Activated CD8-positive, alpha-beta memory T cell treated with anti-CD3 and anti-CD28 coated beads, Interleukin-2, amount 50 U/mL, for 48 hours (primary cell): ENCODE data around the gene B4GALT6.
"Not testable (repeated sequence)": the region's sequence is repeated elsewhere in the genome, so short reads cannot be mapped to it uniquely, and the experiment has no call there.

ENCODE experiments used
- DNase-seq: peaks from one replicate; pipeline ENCODE4 v3.0.0-alpha.2; 2020

The B4GALT6 gene, protein sequence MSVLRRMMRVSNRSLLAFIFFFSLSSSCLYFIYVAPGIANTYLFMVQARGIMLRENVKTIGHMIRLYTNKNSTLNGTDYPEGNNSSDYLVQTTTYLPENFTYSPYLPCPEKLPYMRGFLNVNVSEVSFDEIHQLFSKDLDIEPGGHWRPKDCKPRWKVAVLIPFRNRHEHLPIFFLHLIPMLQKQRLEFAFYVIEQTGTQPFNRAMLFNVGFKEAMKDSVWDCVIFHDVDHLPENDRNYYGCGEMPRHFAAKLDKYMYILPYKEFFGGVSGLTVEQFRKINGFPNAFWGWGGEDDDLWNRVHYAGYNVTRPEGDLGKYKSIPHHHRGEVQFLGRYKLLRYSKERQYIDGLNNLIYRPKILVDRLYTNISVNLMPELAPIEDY

DNA sequence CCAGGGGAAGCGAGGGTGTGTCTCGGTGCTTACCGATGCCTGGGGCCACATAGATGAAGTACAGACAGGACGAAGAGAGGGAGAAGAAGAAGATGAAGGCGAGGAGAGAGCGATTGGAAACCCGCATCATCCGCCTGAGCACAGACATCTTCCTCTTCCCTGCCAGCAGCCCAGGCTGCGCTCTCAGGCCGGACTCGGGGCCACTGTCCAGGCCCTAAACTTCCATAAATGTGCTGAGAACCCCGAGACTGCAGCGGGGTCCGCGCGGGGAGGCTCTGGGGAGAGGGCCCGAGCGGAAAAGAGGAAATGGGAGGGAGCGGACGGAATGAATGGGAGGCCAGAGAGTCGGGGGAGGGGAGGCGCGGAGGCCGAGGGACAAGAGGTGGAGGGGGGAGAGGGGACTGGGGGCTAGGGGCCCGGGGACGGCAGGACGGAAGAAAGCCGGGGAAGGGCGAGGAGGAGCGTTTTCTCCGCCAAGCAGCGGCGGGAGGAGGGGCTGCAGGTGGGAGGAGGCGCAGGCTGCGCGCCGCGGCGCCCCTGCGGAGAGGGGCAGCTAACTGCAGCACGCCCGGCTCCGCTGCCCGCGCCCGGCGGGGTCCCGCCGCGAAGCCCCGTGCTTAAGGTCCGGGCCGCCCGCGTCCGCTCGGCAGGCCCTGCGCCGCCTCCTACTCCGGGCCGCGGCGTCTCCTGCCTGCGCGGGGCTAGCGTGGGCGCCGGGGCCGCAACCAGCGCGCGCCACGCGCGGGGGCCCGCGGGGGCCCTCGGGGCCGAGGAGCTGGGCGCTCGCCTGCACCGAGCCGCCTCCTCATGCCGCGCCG lies at the start of gene B4GALT6:
TSS of gene B4GALT6 (minus strand) at position 303 of the 818 bp plus-strand sequence. CDS start at position 148, 155 bp downstream.
- peak; percentile 63 for DNase-seq

DNA sequence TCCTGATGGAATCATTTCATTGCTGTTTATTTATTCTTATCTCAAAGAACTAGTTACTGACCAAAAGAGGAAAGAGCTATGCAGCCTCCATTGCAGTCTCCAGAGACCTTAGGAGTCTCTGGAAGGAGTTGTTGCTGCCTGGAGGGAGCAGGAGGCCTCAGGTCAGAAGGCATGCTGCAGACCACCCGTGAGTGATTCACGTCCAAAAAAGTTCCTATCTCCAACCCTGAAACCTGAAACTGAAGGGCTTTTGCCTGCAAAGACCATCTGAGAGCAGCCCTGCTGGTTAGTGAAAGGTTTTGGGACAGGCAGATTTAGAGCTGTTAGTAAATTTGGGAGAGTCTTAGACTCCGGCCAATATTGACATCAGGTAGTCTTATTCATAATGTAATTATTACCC lies 47.2 kb upstream of the B4GALT6 start:
- no peak for DNase-seq

DNA sequence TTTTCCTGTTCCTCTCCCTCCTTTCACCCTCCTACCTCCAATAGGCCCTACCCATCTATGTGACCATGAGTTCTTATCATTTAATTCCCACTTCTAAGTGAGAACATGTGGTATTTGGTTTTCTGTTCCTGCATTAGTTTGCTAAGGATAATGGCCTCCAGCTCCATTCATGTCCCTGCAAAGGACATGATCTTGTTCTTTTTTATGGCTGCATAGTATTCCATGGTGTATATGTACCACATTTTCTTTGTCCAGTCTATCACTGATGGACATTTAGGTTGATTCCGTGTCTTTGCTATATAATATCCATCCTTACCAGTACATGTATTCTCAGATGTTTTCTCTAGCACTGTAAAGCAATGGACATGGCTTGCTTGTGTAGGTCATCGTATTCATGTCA lies 44.8 kb upstream of the B4GALT6 start:
- DNase-seq, result not testable (repeated sequence)

DNA sequence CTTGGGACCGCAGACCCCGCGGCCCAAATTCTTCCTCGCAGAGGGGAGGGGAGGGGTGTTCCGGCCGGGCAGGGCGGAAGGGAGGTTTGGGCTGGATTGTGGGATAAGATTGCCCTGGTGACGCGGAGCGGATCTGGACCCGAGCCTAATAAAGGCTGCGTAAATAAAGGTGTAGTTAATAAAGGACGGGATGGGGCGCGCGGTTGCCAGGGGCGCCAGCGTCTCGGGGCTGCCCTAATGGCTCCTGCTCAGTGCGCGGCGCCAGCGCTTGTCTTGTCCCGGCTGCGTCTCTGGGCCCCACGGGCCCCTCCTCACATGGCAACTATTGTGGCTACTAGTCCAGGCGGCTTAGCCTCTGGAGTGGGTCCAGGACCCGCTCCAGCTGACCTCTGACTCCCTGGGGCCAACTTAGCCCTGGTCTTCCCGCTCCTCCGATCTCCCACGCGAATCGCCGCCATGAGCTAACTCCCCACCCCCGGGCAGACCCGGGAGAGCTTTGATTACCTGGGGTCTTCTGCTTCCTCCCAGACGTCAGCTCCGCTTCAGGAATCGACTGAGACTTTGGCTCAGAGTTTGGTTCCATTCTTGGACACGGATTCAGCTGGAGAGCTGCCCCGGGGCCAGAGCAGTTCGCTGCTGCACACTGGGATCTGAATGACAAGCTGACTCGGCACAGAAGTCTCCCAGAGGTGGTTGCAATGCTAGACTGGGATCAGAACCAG lies 39.8 kb upstream of the B4GALT6 start:
- peak; percentile 54 for DNase-seq

DNA sequence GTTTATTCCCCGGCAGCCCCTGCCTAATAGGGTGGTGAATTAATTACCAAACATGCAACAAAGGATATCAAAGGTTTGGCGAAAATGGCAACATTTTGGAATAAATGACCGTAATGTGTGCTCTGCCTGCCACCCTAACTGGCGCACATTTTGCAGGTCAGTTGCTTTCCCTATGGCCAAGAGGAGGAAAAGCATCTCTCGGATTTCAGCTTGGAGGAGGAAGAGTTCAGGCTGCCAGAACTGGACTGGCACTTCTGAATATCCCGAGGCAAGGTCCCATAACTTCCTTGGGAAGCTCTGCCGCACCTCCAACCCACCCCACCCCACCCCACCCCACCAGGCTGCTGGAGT lies 39.2 kb upstream of the B4GALT6 start:
- DNase-seq, result no peak

DNA sequence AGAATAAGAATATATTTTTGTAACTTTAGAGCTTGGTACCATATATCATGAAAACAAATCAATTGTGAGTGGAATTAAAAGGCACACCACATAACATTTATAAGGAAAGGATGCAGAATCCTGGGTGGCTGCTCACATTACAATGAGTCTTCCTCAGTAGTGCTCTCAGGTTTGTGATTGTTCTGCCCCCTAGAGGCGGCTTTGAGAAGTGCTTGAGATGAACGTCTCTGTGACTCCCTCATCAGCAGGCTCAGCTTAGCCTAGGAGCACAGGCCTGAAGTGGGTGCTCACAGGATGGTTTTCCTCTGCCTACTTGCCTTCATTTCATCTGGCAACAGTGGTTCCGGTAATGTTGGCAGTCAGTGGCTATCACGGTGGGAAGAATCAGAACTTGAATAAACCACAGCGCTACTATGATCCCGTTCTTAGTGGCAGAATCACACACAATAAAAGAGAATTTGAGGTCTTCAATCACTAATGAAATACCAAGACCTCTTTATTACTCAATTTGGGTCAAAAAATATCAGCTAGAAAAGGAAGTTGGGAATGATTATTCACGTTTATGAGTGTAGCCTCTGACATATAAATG lies 38.1 kb upstream of the B4GALT6 start:
- peak; percentile 88 for DNase-seq

DNA sequence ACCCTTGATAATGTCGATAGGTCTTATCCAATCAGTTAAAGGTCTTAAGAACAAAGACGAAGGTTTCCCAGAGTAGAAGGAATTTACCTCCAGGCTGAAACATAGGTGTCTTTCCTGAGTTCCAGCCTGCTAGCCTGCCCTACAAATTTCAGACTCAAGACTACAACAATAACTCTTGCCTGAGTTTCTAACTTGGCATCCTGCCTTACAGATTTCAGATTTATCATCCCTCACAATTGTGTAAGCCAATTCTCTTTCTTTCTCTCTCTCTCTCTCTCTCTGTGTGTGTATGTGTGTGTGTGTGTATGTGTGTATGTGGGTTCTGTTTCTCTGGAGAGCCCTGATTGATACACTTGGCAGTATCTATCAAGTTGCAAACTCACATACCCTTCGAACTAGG lies 37.2 kb upstream of the B4GALT6 start:
- DNase-seq, result no peak

DNA sequence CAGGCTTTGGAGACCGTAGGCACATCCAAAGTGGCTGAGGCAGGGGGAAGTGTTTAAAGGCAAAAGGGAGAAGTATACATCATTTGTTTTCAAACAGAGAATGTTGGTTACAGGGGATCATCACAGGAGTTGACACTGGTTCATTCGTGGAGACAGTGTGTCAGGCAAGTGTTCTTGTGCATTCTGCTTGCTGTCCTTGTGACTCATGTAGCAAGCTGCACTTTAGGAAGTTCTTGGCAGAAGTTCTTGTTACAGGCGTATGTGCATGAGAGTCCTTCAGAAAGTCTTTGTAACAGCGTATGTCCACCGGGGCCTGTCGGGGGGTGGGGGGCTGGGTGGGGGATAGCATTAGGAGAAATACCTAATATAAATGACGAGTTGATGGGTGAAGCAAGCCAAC lies 36.5 kb upstream of the B4GALT6 start:
- DNase-seq, result no peak

DNA sequence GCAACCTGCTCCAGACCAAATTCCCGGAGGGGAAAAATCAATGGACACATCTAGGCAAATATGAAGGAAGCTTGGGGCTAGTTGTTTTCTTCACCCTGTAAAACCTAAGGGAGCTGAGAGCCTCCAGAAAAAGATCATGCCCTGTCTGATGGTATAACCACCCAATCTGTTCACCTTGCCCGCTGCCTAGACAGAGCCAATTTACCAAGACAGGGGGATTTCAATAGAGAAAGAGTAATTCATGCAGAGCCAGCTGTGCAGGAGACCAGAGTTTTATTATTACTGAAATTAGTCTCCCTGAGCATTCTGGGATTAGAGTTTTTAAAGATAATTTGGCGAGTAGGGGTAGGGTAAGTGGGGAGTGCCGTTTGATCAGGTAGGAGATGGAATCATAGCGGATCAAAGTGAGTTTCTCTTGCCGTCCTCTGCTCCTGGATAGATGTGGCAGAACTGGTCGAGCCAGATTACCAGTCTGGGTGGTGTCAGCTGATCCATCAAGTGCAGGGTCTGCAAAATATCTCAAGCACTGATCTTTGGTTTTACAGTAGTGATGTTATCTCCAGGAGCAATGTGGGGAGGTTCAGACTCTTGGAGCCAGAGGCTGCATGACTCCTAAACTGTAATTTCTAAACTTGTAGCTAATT lies 35.1 kb upstream of the B4GALT6 start:
- no peak for DNase-seq

DNA sequence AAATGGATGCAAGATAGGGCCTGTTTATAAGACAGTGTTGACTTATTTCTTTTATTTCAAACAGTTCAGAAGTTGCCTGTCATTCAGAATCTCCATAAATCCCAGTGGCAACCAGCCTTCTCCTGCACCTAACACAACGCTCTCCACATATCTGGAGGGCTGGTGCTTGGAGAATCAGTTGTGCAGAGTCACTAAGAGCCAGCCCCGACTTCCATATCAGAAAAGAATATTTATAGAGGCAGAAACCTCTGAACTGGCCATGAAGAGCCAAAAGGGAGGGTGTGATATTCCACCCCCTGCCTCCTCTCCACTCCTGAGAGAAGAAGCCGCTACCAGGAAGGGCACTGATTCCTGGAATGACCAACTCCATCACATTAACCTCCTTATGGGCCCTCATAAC lies 34.0 kb upstream of the B4GALT6 start:
- no peak for DNase-seq

DNA sequence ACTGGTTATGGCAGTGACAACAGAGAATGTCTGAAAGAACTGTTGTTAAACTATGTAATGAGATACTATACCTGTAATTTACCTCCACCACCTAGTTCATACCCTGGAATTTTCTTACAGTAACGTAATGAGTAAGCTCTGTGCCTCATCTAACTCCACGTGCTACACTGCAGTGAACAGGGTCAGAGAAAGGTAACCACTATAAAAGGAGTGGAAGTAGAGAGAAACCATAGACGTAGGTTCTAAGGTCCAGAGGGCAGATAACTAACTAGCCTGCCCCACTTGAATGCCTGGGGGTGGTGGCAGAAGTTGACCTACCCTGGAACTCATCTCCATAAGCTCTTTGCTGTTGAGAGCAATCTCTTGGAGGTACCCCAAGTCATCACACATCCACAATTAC lies 32.0 kb upstream of the B4GALT6 start:
- DNase-seq, result no peak

DNA sequence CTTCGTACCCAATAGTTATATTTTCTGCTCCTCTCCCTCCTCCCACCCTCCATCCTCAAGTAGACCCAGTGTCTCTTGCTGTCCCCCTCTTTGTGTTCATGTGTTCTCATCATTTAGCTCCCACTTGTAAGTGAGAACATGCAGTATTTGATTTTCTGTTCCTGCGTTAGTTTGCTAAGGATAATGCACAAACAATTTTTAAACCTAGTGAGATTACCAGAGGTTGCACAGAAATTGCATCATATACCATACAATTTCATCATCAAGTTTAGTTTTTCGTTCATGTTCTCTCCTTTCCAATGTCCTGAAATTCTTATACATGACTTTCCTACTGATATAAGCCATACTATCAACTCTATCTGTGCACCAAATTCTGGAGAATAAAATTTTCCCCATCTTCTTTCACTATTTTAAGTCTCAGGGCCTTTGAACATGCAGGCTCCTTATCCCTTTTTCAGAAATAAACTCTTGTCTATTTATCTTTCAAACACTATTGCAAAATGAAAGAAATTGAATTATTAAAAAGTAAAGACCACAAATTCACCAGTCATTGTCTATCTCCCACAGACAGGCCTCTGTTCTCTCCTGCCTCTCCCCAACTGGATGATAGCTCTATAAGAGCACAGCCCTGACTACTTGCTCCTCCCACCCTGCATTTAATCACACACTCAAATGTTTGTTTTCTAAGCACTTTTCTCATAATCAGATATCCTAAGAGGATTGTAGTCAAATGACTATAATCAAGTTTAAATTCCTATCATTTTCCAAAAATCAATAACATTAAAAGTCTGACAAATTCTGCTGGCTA lies 27.2 kb upstream of the B4GALT6 start:
- no peak for DNase-seq

DNA sequence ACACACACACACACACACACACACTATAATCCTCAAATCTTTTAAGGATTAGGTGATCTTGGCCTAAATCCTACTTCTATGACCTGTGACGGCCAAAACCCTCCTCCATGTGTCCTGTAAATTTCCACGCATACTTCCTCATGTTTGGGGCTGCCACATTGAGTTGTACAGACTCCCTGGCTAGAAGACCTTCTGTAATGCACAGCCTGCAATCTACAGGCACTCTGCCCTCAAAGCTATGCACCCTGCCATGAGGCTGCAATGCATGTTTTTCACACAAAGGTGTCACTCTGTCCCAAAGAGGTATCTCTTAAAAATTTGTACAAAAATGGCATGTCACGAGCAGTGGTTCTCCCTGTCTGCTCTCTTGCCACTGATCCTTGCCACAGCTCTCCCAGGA lies 26.4 kb upstream of the B4GALT6 start:
- no peak for DNase-seq

DNA sequence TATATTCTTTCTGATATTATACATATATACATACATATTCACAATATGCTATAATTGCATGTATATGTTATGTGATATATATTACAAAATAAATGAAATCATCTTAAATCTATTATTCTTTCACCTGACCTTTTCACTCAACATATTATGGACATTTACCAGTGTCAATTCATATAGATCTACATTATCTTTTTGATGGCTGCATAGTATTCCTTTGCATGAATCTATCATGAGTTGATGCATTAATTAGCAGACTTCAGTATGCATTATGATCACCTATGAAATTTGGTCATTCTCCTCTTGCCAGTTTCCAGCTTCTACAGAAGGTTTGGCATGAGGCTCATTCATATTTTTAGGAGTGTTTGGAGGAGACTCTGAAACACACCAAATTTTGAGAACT lies 23.4 kb upstream of the B4GALT6 start:
- no peak for DNase-seq

DNA sequence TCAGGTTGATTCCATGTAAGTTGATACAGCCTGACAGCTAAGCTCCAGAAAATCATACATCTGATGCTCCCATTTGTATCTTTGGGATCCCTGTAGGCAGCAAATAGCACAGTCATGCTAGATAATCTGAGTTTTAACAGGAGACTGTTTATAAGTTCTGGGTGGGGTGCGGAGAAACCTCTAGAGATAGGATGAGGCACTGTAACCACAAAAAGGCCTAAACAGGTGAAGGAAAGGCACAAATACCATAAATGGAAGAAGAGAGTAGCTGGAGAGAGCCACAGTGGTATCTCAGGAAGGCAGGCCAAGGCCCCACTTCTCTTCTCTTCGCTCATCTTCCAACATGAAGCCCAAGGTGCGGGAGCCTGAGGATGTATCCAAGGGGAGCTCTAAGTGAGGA lies 18.1 kb upstream of the B4GALT6 start:
- DNase-seq, result no peak

DNA sequence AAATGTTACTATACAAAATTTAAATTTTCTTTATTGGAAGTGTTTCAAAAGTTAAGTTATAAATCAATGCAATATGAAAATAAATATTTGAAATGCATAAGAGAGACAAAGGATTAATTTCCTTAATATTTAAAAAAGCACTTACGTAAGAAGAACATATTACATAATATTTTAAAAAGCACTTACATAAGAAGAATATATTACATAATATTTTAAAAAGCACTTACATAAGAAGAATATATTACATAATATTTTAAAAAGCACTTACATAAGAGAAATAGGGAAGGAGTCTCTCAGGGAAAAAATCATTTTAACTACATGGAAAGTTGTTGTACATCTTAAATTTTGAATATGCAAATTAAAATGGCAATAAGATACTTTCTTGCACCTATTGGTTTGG lies 17.4 kb upstream of the B4GALT6 start:
- DNase-seq, result no peak

DNA sequence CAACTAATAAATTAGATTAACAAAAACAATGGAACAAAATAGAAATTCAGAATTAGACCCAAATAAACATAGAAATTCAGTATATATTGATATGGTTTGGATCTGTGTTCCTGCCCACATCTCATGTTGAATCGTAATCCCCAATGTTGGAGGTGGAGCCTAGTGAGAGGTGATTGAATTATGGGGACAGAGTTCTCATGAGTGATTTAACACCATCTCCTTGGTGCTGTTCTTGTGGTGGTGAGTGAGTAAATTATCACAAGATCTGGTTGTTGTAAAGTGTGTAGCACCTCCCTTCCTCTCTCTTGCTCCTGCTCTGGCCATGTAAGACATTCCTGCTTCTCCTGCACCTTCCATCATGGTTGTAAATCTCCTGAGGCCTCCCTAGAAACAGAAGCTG lies 16.6 kb upstream of the B4GALT6 start:
- no peak for DNase-seq

DNA sequence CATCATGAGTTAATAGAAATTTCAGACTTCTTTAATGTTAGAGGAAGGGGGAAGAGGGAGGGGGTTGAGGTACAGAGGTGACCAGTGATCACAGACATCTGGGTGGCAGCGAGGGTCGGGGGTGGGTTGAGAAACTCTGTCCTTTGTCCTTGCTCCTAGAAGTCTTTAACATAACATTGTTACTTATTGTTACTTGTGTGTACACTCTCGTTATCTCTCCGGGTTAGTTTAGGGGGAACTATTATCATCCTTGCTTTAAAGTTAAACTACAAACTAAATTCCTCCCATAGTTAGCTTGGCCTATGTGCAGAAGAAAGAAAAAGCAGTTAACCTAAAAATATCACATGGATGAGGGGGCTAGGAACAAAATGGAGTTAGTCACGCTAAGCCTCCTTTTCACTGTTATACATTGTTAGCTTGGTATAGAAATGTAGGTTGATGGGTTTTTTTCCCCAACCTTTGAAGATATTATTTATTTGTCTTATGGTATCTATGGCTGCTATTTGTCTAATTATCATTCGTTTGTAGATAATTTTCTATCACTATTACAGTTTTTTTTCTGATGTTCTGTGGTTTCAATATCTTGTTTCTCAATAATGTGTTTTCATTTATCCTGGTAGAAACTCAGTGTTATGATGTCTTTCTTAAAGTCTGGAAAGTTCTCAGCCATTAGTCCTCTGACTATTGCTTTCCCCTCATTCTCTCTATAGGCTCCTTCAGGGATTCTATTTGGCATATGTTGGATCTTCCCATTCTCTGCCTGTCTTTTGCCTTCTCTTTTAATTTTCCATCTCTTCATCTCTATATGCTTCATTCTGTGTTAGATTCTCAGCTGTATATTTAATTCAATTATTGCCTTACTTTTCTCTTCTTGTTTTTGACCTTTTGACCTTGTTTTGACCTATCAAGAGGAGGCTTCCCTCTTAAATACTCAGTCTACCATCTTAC lies 13.2 kb upstream of the B4GALT6 start:
- DNase-seq, result no peak

DNA sequence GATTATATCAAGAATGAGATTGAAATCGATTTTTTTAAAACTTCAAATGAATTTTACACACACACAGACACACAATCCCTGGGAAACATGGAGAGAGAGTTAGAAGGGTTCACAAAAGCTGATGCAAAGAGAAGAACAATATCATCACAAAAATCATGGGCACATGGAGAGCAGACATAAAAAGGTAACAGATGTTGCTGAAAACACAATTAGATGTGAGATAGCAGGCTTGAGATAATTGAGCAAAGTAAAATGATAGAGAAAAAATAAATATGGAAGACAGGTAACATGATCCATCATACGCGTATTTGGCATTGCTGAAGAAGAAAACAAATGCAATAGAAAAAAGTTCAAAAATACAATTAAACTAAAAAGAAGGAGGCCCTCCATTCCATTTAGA lies 11.6 kb upstream of the B4GALT6 start:
- no peak for DNase-seq

DNA sequence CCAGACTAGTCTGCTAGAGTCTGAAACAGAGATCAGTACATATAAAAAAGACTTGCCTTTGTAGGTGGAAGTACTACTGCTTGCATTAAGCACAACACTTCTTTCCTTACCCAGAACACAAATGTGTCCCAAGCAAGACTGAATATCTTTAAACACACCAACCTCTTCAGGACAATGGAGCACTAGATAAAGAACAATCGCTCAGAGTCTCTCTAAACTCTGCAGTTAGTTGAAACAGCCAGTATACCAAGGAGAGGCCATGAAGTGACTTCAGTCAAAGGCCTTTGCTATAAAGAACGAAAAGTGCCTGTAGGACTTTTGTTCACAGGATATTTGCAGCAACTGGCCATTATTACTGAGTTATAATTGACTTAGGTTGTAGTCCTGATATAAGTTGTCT lies 9.9 kb upstream of the B4GALT6 start:
- DNase-seq, result no peak

DNA sequence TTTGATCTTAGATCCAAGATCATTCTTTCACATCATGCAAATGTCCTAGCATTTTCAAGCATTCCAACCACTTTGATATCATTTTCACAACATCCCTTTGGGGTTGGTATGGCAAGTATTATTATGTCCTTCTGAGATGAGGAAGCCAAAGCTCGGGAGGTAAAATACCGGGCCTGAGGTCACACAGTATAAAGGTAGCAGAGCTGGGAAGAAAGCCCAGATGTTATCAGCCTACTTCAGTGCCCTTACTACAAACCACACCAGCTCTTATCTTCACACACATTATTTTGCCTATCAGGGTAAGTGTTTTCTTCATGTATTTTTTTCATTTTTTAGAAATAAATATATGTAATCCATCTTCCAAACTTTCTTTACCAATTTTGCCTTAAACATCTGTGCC lies 4.2 kb upstream of the B4GALT6 start:
- no peak for DNase-seq
